ENCODE data around the gene PRKAG2.

DNA sequence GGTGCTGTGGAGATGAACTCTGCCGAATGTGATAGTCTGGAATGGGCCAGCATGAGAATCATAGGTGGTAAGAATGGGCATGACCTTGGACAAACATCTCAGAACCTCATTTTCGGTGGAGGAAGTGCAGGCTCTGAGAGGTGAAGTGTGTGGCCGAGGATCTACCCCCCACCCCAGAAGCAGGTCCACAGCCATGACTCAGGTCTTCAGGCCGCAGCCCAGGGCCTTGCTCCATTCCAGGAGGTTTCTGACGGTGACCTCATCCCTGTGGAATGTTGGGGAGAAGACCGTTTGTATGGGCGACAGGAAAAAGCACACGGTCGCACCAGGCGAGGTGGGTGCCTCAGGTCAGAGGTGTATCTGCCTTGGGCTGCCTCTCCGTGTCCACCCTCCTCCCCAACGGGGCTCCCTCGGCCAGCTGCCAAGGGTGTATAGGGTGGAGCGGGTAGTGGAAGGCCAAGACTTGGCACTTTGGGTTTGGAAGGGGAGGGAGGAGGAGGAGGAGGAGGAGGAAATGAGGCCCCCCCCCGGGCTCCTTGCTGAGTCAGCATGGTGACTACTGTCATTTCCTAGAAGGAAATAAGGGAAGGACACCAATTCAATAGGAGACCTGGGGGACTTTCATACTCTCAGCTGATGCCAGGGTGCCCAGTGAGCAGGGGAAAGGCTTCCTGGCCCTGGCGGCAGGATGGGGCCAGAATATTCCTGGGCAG is 189.2 kb downstream of the PRKAG2 start:
- TF ChIP-seq, protein P1, sequence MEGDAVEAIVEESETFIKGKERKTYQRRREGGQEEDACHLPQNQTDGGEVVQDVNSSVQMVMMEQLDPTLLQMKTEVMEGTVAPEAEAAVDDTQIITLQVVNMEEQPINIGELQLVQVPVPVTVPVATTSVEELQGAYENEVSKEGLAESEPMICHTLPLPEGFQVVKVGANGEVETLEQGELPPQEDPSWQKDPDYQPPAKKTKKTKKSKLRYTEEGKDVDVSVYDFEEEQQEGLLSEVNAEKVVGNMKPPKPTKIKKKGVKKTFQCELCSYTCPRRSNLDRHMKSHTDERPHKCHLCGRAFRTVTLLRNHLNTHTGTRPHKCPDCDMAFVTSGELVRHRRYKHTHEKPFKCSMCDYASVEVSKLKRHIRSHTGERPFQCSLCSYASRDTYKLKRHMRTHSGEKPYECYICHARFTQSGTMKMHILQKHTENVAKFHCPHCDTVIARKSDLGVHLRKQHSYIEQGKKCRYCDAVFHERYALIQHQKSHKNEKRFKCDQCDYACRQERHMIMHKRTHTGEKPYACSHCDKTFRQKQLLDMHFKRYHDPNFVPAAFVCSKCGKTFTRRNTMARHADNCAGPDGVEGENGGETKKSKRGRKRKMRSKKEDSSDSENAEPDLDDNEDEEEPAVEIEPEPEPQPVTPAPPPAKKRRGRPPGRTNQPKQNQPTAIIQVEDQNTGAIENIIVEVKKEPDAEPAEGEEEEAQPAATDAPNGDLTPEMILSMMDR (IDR thresholded peaks at IDR 0.05; ENCODE audit: low read depth, low read length) = no peak
- TF ChIP-seq, protein P2, sequence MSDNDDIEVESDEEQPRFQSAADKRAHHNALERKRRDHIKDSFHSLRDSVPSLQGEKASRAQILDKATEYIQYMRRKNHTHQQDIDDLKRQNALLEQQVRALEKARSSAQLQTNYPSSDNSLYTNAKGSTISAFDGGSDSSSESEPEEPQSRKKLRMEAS (IDR thresholded peaks at IDR 0.05; ENCODE audit: low read depth, low read length) = no peak
- no peak for TF ChIP-seq POLR2A (IDR thresholded peaks at IDR 0.05; ENCODE audit: extremely low read depth, insufficient read length)

Measured in NB4 (cell line).